Nephron progenitor cell (in vitro differentiated cells): ENCODE data around the gene NISCH.
A peak's percentile ranks its signal among the peaks of the same experiment; 100 is the strongest.

Source experiments
- DNase-seq: peaks from one replicate; pipeline ENCODE4 v3.0.0; 2021
- H3K27ac Mint-ChIP-seq: 2 replicates; pipeline ENCODE4 v1.8.0; 2021; ENCODE audit warnings: mild to moderate bottlenecking, moderate library complexity, mixed read lengths
- H3K27me3 Mint-ChIP-seq: 2 replicates; pipeline ENCODE4 v1.8.0; 2021; ENCODE audit warnings: mild to moderate bottlenecking, low read depth, mixed read lengths; ENCODE audit not compliant: poor library complexity
- H3K36me3 Mint-ChIP-seq: 2 replicates; pipeline ENCODE4 v1.8.0; 2021; ENCODE audit warnings: low read depth, mixed read lengths
- H3K4me1 Mint-ChIP-seq: 2 replicates; pipeline ENCODE4 v1.8.0; 2021; ENCODE audit warnings: mixed read lengths
- H3K4me3 Mint-ChIP-seq: 2 replicates; pipeline ENCODE4 v1.8.0; 2021; ENCODE audit warnings: mild to moderate bottlenecking, moderate library complexity, mixed read lengths
- H3K9me3 Mint-ChIP-seq: 2 replicates; pipeline ENCODE4 v1.8.0; 2021; ENCODE audit warnings: mild to moderate bottlenecking, moderate library complexity, mixed read lengths
- CTCF ChIP-seq: fragments of 200-600 bp; sonication (generic); IDR thresholded peaks from 2 replicates; pipeline ENCODE4 v1.5.0; 2021; ENCODE audit warnings: antibody characterized with exemption

NISCH gene

GRCh38 chr3:52415800-52416199 lies 39.6 kb upstream of the NISCH start:
- Mint-ChIP-seq H3K27me3 (peaks cover 2% of the 10 kb centered on the region), H3K4me1 (peaks cover 28% of the 10 kb centered on the region), H3K36me3 (peaks cover 14% of the 10 kb centered on the region), H3K27ac (no peak overlapping the region), H3K4me3 (no peak overlapping the region), H3K9me3 (no peaks in the 10 kb centered on the region)
- no peak for TF ChIP-seq CTCF
- DNase-seq = no peak

GRCh38 chr3:52420388-52420787 lies 35.0 kb upstream of the NISCH start:
- DNase-seq = no peak
- H3K4me1 Mint-ChIP-seq = peaks cover 18% of the 10 kb centered on the region
- H3K36me3 Mint-ChIP-seq = peaks cover 8% of the 10 kb centered on the region
- peaks cover 18% of the 10 kb centered on the region for H3K27me3 Mint-ChIP-seq
- H3K9me3 Mint-ChIP-seq = no peaks in the 10 kb centered on the region
- no peak overlapping the region for H3K27ac Mint-ChIP-seq
- TF ChIP-seq CTCF = no peak
- H3K4me3 Mint-ChIP-seq = no peak overlapping the region

- no peak overlapping the region for H3K4me3 Mint-ChIP-seq
- H3K4me1 Mint-ChIP-seq = peaks cover 18% of the 10 kb centered on the region
- no peaks in the 10 kb centered on the region for H3K9me3 Mint-ChIP-seq
- peak overlapping the region; percentile 52 for H3K27ac Mint-ChIP-seq
- no peak for TF ChIP-seq CTCF
- peaks cover 26% of the 10 kb centered on the region for H3K27me3 Mint-ChIP-seq
- no peak for DNase-seq
- no peaks in the 10 kb centered on the region for H3K36me3 Mint-ChIP-seq
These were observed 32.7 kb upstream of the NISCH start for GRCh38 chr3:52422669-52423068.

- Mint-ChIP-seq H3K4me1 (peaks cover 18% of the 10 kb centered on the region), H3K27me3 (peaks cover 26% of the 10 kb centered on the region), H3K27ac (no peak overlapping the region), H3K36me3 (no peaks in the 10 kb centered on the region), H3K4me3 (no peak overlapping the region), H3K9me3 (no peaks in the 10 kb centered on the region)
- no peak for DNase-seq
- TF ChIP-seq CTCF = no peak
These were observed 32.2 kb upstream of the NISCH start for GRCh38 chr3:52423173-52423572.

DNA sequence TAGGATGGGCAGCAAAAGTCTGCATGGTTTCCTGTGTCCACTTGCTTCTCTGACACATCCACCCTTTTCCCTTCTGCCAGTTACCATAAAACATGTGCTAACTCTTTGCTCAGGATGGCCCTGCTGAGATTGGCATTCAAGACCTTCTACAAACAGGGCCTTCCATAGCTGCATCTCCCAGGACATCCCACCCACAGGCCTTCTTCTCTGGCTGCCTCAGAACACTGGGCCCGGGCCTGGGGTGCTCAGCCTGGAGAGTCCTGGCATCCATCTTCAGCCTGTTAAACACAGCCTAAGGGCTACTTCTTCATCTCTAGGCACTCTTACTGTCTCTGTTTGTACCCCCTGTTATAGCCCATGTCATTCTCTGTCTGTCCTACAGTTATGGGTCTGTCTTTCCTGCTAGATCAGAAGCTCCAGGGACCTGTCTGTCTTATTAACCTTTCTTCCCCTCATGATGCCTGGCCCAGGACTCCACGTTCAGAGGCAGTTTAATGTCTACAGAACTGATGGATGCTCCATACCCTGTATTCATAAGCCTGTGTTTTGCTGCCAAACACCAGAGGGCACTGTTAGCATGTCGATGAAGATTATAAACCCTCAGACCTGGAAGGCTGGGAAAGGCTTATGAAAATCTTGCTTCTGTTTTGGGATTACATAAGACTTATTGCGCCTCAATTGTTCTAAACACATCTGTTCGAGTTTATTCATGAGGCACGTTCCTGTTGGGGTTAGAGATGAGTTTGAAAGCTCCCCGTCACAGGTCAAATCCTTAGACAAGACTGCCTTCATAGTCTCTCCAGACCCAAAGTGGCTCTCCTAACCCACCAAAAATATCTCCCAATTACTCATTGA lies 27.0 kb upstream of the NISCH start:
- Mint-ChIP-seq H3K9me3 (no peaks in the 10 kb centered on the region), H3K36me3 (no peaks in the 10 kb centered on the region), H3K4me1 (peaks cover 39% of the 10 kb centered on the region), H3K27me3 (peaks cover 22% of the 10 kb centered on the region), H3K27ac (no peak overlapping the region), H3K4me3 (no peak overlapping the region)
- DNase-seq = peak; percentile 48
- TF ChIP-seq CTCF = peak; percentile 70

GRCh38 chr3:52429031-52429430 lies 26.4 kb upstream of the NISCH start:
- Mint-ChIP-seq H3K27me3 (peaks cover 19% of the 10 kb centered on the region), H3K9me3 (no peaks in the 10 kb centered on the region), H3K27ac (no peak overlapping the region), H3K4me1 (peaks cover 45% of the 10 kb centered on the region), H3K4me3 (no peak overlapping the region), H3K36me3 (no peaks in the 10 kb centered on the region)
- TF ChIP-seq CTCF = no peak
- DNase-seq = no peak
